PFSK-1 (cell line): Measurements from ENCODE around the gene YWHAB.
A peak's percentile ranks its signal among the peaks of the same experiment; 100 is the strongest.

Experiments
- FOXP2 ChIP-seq: optimal IDR thresholded peaks from 2 replicates; pipeline ENCODE3; 2011; ENCODE audit warnings: borderline replicate concordance, control low read depth, inconsistent platforms; ENCODE audit not compliant: insufficient read depth; ENCODE audit errors: extremely low read length, extremely low read depth
- POLR2AphosphoS5 ChIP-seq: IDR thresholded peaks from 2 replicates; pipeline ENCODE4 v1.6.1; 2012; ENCODE audit warnings: low read depth, mild to moderate bottlenecking, control low read depth, low read length, moderate library complexity
- SIN3A ChIP-seq: IDR thresholded peaks from 2 replicates; pipeline ENCODE4 v1.6.1; 2012; ENCODE audit warnings: mild to moderate bottlenecking, low read length, moderate library complexity, borderline replicate concordance; ENCODE audit not compliant: insufficient read depth
- TAF1 ChIP-seq: IDR thresholded peaks from 2 replicates; pipeline ENCODE4 v1.6.1; 2012; ENCODE audit warnings: low read length, control low read depth, borderline replicate concordance; ENCODE audit not compliant: insufficient read depth
- TF ChIP-seq, protein P1 (sequence below), 2 experiments: IDR thresholded peaks; 2 replicates each; pipeline versions ENCODE4 v1.6.1 to v1.8.0; 2011 to 2012; ENCODE audit warnings: low read depth in 2 of 2, low read length in 2 of 2, control low read depth in 1 of 2, inconsistent platforms in 1 of 2, mild to moderate bottlenecking in 1 of 2, moderate library complexity in 1 of 2; ENCODE audit not compliant: insufficient read depth in 1 of 2

The YWHAB gene

DNA sequence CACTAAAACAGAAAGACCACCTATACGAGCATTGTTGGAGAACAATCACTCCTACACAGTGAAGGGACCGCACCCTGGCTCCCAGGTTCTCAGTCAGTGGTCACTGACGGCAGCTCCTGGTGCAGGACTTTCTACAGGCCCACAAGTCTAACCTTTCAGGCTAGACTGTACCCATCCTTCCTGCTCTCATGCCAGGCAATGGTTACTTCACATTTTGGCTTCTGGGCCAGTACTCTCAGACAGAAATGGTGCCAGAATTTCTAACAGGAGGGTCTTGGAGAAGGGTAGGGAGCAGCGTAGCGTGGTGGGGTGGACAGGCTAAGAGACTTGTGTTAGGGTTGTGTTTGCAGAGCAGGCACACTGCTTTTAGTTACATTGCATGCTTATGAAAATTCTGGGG is 62.6 kb downstream of the YWHAB start:
- TF ChIP-seq SIN3A (no peak), FOXP2 (no peak), POLR2AphosphoS5 (no peak), TAF1 (no peak)
- TF ChIP-seq, protein P1, sequence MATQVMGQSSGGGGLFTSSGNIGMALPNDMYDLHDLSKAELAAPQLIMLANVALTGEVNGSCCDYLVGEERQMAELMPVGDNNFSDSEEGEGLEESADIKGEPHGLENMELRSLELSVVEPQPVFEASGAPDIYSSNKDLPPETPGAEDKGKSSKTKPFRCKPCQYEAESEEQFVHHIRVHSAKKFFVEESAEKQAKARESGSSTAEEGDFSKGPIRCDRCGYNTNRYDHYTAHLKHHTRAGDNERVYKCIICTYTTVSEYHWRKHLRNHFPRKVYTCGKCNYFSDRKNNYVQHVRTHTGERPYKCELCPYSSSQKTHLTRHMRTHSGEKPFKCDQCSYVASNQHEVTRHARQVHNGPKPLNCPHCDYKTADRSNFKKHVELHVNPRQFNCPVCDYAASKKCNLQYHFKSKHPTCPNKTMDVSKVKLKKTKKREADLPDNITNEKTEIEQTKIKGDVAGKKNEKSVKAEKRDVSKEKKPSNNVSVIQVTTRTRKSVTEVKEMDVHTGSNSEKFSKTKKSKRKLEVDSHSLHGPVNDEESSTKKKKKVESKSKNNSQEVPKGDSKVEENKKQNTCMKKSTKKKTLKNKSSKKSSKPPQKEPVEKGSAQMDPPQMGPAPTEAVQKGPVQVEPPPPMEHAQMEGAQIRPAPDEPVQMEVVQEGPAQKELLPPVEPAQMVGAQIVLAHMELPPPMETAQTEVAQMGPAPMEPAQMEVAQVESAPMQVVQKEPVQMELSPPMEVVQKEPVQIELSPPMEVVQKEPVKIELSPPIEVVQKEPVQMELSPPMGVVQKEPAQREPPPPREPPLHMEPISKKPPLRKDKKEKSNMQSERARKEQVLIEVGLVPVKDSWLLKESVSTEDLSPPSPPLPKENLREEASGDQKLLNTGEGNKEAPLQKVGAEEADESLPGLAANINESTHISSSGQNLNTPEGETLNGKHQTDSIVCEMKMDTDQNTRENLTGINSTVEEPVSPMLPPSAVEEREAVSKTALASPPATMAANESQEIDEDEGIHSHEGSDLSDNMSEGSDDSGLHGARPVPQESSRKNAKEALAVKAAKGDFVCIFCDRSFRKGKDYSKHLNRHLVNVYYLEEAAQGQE (IDR thresholded peaks at IDR 0.05; ENCODE audit: insufficient read depth in 1 of 2, low read depth in 2 of 2, low read length in 2 of 2): no peak

DNA sequence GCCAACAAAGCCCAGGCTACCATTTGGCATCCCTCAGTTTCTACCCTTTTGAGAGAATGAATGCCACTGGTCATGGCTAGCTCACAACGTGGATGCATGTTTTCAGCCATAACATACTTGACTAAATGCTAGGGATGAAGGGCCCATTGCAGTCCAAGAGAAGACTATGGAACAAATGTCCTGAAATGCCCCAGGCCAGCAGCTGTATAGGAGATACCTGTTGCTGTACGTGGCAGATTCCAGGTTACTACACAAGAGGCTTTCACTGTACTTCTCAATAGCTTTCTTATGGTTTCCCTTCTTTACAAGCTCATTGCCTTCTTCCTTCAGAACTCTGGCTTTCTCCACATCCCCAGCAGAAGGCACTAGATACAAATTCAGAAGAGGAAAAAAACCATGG is 63.0 kb downstream of the YWHAB start:
- no peak for TF ChIP-seq TAF1
- no peak for TF ChIP-seq FOXP2
- TF ChIP-seq POLR2AphosphoS5: 0 out of 2 replicates have a peak, but pooled peaks have one; percentile 22
- TF ChIP-seq, protein P1 (IDR thresholded peaks at IDR 0.05; ENCODE audit: insufficient read depth in 1 of 2, low read depth in 2 of 2, low read length in 2 of 2): no peak
- TF ChIP-seq SIN3A: no peak

DNA sequence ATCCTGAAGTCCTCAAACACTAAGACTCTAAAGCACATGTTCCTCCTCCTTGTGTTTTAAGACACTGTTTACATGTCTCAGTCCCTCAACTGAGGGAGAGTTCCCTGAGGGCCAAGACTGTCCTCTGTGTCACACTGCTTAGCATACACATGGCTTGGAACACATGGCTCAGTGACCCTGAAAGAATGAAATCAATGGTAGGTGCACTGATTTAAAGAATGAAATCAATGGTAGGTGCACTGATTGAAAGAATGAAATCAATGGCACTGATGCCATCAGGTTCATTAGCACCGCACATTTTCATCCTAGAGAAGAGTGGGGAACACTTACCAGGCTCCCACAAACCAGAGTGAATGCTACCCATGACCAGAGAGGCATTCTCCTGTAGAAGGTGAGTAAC is 64.9 kb downstream of the YWHAB start:
- TF ChIP-seq, protein P1 (IDR thresholded peaks at IDR 0.05; ENCODE audit: insufficient read depth in 1 of 2, low read depth in 2 of 2, low read length in 2 of 2): no peak
- TF ChIP-seq TAF1: no peak
- no peak for TF ChIP-seq SIN3A
- no peak for TF ChIP-seq FOXP2
- no peak for TF ChIP-seq POLR2AphosphoS5

DNA sequence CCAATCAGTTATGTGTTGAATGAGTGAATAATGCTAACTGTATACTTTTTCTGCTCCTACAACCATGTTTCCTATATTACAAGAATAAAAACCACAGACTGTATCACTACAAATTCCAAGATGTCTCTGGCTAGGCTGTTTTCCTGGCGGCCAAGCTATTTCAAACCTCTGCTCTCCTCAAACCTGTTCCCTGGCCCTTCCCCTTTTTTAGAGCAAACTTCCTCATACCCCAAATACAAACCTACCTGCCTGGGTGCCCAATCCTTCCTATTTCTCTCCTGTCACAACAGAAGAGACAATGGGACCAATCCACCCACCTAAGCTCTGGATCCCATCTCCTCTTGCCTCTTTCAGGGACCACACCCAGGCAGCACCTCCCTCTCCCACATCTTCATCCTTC is 67.2 kb downstream of the YWHAB start:
- TF ChIP-seq TAF1: no peak
- TF ChIP-seq, protein P1 (IDR thresholded peaks at IDR 0.05; ENCODE audit: insufficient read depth in 1 of 2, low read depth in 2 of 2, low read length in 2 of 2): no peak

DNA sequence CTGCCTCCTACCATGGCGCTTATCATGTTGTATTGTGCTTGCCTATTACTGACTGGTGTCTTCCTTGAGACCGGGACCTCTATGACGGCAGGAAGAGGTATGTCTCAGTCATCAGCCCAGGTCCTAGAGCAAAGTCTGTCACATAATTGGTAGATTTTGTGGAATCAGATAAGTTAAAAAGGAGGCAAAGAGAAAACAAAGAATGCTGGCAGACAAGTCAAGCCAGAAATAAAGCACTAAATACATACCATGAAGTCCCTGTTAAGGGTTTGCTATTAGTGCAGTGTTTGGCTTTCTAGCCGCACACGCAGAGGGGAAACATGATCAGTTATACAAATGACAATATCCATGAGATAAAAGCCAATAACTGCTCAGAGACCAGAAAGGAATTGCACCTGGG is 68.7 kb downstream of the YWHAB start:
- TF ChIP-seq FOXP2: no peak
- no peak for TF ChIP-seq POLR2AphosphoS5
- no peak for TF ChIP-seq TAF1
- TF ChIP-seq, protein P1 (IDR thresholded peaks at IDR 0.05; ENCODE audit: insufficient read depth in 1 of 2, low read depth in 2 of 2, low read length in 2 of 2): no peak
- no peak for TF ChIP-seq SIN3A
